T-helper 2 cell treated with Interferon-gamma antibody and Interleukin-4, amounts not matched to agents 100 ng/mL and 5 ng/mL, for 36 hours (primary cell): ENCODE data around the gene KXD1. TPM values are rescaled to one million over a fixed set of nuclear protein-coding genes. Genes with fewer than 3 reads are reported as not detected.

Source experiments
- intact Hi-C: fragments of 100-400 bp; cut with micrococcal nuclease; formaldehyde crosslinking; loops from one replicate; pipeline ENCODE4 v1.15.1; 2023
- total RNA-seq: library from RNA; stranded (reverse); gene quantifications from 2 replicates; pipeline ENCODE4 v1.2.3, GENCODE V29; 2022

KXD1 gene
- total RNA-seq, 1 donor from 2014 or later = 102 TPM

DNA sequence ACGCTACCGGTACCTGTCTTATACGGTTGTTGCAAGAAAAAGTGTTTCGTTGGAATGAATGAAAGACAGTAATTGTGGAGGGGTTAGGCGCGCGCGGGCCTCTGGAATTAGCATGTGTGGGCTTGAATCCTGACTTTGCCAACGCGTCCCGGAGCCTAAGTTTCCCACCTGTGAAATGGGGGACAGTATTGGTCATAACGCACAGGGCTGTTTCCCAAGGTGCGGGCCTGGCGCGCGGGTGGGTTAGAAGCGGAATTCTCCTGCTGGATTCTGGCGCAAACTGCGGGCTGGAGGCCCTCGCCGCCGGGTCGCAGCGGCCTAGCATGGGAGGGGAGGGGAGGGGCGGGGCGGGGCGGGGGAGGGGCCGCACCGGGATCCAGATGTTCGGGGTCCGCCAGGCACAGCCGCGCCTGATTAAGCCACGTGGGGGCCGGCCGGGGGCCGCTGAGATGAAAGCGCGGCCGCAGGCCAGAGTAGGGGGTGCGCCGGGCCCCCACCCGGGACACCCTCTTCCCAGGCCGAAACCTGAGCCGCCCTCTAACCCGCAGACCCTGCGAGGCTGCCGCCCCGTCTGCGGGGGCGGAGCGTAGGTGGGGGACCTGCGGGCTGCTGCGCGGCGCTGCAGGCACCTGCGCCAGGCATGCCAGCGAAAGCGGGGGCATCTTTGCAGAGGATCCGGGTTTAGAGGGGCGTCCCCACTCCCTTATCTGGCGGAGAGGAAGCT lies 53.8 kb downstream of the KXD1 start:
- intact Hi-C loops = loop anchor here (5.0 kb wide), 1 partner anchor 176 kb away; no protein-coding TSS in a partner anchor

DNA sequence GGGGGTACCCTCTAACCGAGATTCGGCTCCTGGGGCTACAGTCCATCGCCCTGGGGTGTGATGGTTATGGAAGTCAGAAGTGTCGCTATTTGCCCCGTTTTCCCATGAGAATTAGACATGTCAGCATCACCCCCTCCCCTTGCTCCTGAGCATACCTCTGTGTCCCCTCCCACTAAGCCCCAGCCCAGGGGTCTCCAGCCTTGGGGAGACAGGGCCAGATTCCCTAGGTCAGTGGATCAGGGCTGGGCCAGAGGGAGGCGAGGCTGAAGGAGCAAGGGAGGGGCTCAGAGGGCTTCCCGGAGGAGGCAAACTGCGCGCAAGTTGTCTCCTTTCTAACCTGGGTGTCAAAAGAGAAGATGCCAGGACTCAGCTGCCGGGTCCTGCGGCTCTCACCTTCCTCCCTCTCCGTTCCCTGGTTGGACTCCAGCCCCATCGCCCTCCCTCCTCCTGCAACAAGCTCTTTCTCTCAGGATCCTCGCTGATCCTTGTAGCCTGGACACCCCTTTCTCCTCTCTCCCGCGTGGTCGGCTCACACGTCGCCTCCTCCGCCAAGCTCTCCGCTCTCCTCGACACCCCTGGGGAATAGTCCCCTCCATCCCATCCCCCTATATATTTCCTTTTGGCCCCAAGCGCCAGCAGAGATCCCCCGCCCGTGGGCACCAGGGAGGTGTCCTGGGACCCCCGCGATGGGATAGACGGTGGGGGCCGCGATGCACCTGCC lies 54.5 kb downstream of the KXD1 start:
- intact Hi-C loops = loop anchor here (5.0 kb wide), 1 partner anchor 175 kb away; no protein-coding TSS in a partner anchor

DNA sequence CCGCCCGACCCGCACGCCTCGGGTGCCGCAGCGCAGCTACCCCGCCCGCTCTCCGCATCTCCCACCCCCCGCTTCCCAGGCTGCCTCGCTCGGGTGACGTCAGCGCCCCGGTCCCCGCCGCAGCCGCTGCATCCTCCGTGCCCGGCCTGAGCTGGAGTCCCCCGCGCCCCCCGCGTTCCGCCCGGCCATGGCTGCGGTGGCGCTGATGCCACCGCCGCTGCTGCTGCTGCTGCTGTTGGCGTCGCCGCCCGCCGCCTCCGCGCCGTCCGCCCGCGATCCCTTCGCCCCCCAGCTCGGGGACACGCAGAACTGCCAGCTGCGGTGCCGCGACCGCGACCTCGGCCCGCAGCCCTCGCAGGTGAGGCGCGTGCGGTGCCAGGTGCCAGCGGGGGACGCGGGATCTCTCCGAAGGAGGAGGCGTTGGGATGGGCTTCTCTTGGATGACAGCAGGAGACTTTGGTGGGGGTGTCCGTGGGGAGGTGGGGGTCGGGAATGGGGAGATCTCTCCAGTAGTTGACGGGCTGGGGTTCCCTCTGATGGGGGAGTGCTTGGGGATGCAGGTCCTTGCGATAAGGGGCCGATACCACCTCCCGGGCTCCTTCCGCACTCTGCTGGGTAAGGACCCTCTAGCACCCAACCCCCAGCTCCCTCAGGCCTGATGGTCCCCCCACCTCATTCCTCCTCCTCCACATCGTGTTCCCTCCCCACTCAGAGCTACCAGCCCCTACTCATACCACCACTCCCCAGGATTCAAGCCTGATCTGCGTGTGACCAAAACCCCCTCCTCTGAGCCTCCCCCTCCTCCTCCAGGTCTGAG lies 55.3 kb downstream of the KXD1 start, which contains the start of gene TMEM59L:
TSS of gene TMEM59L (plus strand) at position 99 of the 817 bp plus-strand sequence. CDS start at position 188, 89 bp downstream.
- intact Hi-C loops = loop anchor here (5.0 kb wide), 1 partner anchor 174 kb away; no protein-coding TSS in a partner anchor

DNA sequence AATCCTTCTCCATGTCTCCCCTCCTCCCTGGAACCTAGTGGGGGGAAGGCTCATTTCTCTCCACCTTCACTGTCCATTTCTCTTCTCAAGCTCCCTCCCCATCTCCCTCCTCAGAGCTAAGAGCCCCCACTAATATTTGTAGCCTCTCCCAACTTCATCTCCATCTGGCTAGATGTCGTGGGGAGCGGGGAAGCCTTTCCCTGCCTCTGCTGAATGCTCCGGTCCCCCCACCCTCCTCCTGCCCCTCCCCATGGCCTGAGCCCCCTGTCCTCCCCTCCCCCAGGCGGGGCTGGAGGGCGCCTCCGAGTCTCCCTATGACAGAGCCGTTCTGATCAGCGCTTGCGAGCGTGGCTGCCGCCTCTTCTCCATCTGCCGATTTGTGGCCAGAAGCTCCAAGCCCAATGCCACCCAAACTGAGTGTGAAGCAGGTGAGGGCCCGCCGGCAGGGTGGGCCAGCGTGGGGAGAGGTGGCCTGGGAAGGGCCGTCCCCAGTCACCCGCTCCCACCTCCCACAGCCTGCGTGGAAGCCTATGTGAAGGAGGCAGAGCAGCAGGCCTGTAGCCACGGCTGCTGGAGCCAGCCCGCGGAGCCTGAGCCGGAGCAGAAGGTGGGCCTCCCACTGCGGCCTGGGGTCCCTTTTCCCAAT lies 56.0 kb downstream of the KXD1 start:
- intact Hi-C loops = loop anchor here (5.0 kb wide), 1 partner anchor 174 kb away; no protein-coding TSS in a partner anchor

DNA sequence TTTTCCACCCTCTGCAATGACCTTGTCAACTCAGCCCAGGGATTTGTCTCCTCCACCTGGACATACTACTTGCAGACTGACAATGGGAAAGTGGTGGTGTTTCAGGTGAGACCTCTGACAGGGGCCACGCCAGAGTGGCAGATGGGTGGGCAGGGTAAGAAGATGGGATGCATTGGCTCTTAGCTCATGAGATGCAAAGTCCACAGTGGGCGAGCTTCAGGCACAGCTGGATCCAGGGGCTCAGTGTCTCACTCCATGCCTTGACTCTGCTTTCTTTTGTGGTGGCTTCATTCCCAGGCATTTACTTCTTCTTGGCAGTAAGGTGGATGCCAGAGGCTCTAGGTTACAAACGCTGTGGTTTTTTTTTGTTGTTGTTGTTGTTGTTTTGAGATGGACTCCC lies 58.4 kb downstream of the KXD1 start:
- intact Hi-C loops = no loop called here

DNA sequence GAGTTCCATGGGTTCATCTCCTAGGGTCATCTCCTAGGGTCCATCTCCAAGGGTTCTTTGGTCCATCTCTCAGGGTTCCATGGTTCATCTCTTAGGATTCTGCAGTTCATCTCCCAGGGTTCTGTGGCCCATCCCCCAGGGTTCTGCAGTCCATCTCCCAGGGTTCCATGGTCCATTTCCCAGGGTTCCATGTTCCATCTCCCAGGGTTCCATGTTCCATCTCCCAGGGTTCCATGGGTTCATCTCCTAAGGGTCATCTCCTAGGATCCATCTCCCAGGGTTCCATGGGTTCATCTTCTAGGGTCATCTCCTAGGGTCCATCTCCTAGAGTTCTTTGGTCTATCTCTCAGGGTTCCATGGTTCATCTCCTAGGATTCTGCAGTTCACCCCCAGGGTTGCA lies 59.9 kb downstream of the KXD1 start:
- intact Hi-C loops = no loop called here

DNA sequence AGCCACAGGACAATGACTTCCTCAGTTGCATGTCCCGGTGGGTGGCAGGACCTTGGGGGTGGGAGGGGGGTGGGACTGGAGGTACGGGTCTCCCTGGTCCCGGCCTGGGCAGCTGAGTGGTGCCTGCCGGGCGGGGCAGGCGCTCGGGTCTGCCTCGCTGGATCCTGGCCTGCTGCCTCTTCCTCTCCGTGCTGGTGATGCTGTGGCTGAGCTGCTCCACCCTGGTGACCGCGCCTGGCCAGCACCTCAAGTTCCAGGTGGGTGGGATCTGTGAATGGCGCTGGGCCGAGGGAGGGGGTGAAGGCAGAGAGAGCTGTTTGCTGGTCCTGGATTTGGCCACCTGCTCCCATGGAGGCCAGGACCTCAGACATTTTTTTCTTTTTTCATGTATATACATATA lies 60.6 kb downstream of the KXD1 start:
- intact Hi-C loops = no loop called here

Other genes with a start within 250 kb of the KXD1 start
- 170 and 178 TPM in 2 replicates for gene LSM4, start 234.8 kb upstream of the KXD1 start, total RNA-seq
- gene PGPEP1, start 217.3 kb upstream of the KXD1 start, total RNA-seq = 26.4 and 30.2 TPM in 2 replicates
- gene GDF15, start 171.7 kb upstream of the KXD1 start, total RNA-seq = 0.32 TPM in 1 of 2 replicates, not detected in the other
- not detected in 2 replicates for gene LRRC25, start 160.2 kb upstream of the KXD1 start, total RNA-seq
- gene SSBP4, start 138.5 kb upstream of the KXD1 start, total RNA-seq = 178 and 195 TPM in 2 replicates
- gene ISYNA1, start 119.7 kb upstream of the KXD1 start, total RNA-seq = 22.6 and 26.0 TPM in 2 replicates
- gene ELL, start 35.8 kb upstream of the KXD1 start, total RNA-seq = 23.3 and 23.4 TPM in 2 replicates
- gene FKBP8, start 14.3 kb upstream of the KXD1 start, total RNA-seq = 191 and 201 TPM in 2 replicates
- 1,575 and 1,597 TPM in 2 replicates for gene UBA52, start 14.0 kb downstream of the KXD1 start, total RNA-seq
- gene REX1BD, start 30.9 kb downstream of the KXD1 start, total RNA-seq = 93.8 and 96.1 TPM in 2 replicates
- gene CRLF1, start 48.9 kb downstream of the KXD1 start, total RNA-seq = not detected in 2 replicates
- gene TMEM59L, start 55.0 kb downstream of the KXD1 start, total RNA-seq = not detected in 2 replicates
- 10.5 and 11.7 TPM in 2 replicates for gene KLHL26, start 79.2 kb downstream of the KXD1 start, total RNA-seq
- gene CRTC1, start 125.8 kb downstream of the KXD1 start, total RNA-seq = 8.2 and 9.4 TPM in 2 replicates
- not detected in 2 replicates for gene COMP, start 233.4 kb downstream of the KXD1 start, total RNA-seq